CD14-positive monocyte (primary cell): Measurements from ENCODE around the gene CLPSL1. TPM values are rescaled to one million over a fixed set of nuclear protein-coding genes. Genes with fewer than 3 reads are reported as not detected.

Experiments used
- DNase-seq, 3 donors: peaks; one replicate each; pipeline ENCODE4 v3.0.0-alpha.2; 2011 to 2022
- H2AFZ ChIP-seq: 2 replicates; pipeline ENCODE4 v1.6.0; 2012; ENCODE audit warnings: mild to moderate bottlenecking, low read depth, low read length, inconsistent platforms; ENCODE audit not compliant: insufficient read depth, poor library complexity, severe bottlenecking
- H3K27ac ChIP-seq, 2 donors: 1 replicate in 1 of 2; 2 replicates in 1 of 2; pipeline ENCODE4 v1.5.1; 2012 to 2013; ENCODE audit warnings: low read length in 2 of 2, control low read depth in 1 of 2, inconsistent platforms in 1 of 2, low read depth in 1 of 2, mild to moderate bottlenecking in 1 of 2
- H3K27me3 ChIP-seq, 2 donors: one replicate each; pipeline versions ENCODE4 v1.6.0 to v1.6.1; 2011 to 2013; ENCODE audit warnings: low read length in 2 of 2; ENCODE audit not compliant: control insufficient read depth in 2 of 2, insufficient read depth in 2 of 2
- H3K36me3 ChIP-seq, 2 donors: replicated peaks in 1 of 2; 1 replicate in 1 of 2; 2 replicates in 1 of 2; pipeline versions ENCODE4 v1.5.1 to v1.6.1; 2012 to 2013; ENCODE audit warnings: low read length in 2 of 2, control low read depth in 1 of 2, inconsistent platforms in 1 of 2, mild to moderate bottlenecking in 1 of 2; ENCODE audit not compliant: insufficient read depth in 2 of 2, control insufficient read depth in 1 of 2
- H3K4me1 ChIP-seq, 2 donors: 1 replicate in 1 of 2; 2 replicates in 1 of 2; pipeline versions ENCODE4 v1.5.1 to v1.6.1; 2012 to 2013; ENCODE audit warnings: low read length in 2 of 2, control low read depth in 1 of 2, inconsistent platforms in 1 of 2, mild to moderate bottlenecking in 1 of 2, moderate library complexity in 1 of 2; ENCODE audit not compliant: insufficient read depth in 2 of 2, control insufficient read depth in 1 of 2
- H3K4me2 ChIP-seq: replicated peaks from 2 replicates; pipeline ENCODE3; 2012; ENCODE audit warnings: low read length, moderate library complexity, mild to moderate bottlenecking; ENCODE audit not compliant: poor library complexity, severe bottlenecking; ENCODE audit errors: extremely low read depth
- H3K4me3 ChIP-seq, 3 experiments: fragments of 200-600 bp in 1 of 3; sonication (generic) in 1 of 3; replicated peaks in 1 of 3; 1 replicate in 2 of 3; 2 replicates in 1 of 3; pipeline ENCODE4 v1.5.1; 2011 to 2013; ENCODE audit warnings: low read length in 3 of 3, mild to moderate bottlenecking in 3 of 3, control low read depth in 2 of 3, low read depth in 2 of 3, inconsistent platforms in 1 of 3, moderate library complexity in 1 of 3
- H3K79me2 ChIP-seq: 2 replicates; pipeline ENCODE4 v1.6.0; 2012; ENCODE audit warnings: mild to moderate bottlenecking, control low read depth, inconsistent platforms, low read length, moderate library complexity; ENCODE audit not compliant: insufficient read depth
- H3K9ac ChIP-seq: 2 replicates; pipeline ENCODE4 v1.6.0; 2017; ENCODE audit warnings: low read length, mild to moderate bottlenecking; ENCODE audit not compliant: insufficient read depth, poor library complexity, severe bottlenecking
- H3K9me3 ChIP-seq, 2 donors: replicated peaks in 1 of 2; 1 replicate in 1 of 2; 2 replicates in 1 of 2; pipeline versions ENCODE4 v1.5.1 to v1.6.1; 2012 to 2013; ENCODE audit warnings: low read length in 2 of 2, control low read depth in 1 of 2; ENCODE audit not compliant: control insufficient read depth in 1 of 2, insufficient read depth in 1 of 2
- H4K20me1 ChIP-seq: 2 replicates; pipeline ENCODE4 v1.6.0; 2012; ENCODE audit warnings: mild to moderate bottlenecking, low read length, control low read depth, moderate library complexity; ENCODE audit not compliant: insufficient read depth
- H3K27ac Mint-ChIP-seq, 7 donors: one replicate each; pipeline ENCODE4 v1.8.0; 2020; ENCODE audit warnings: mild to moderate bottlenecking in 7 of 7, mixed read lengths in 7 of 7, moderate library complexity in 6 of 7, inconsistent platforms in 2 of 7
- H3K27me3 Mint-ChIP-seq, 3 donors: one replicate each; pipeline ENCODE4 v1.8.0; 2021 to 2022; ENCODE audit warnings: low read depth in 3 of 3, mild to moderate bottlenecking in 3 of 3, mixed read lengths in 3 of 3, moderate library complexity in 3 of 3, inconsistent platforms in 1 of 3
- H3K36me3 Mint-ChIP-seq, 2 donors: one replicate each; pipeline ENCODE4 v1.8.0; 2020; ENCODE audit warnings: mixed read lengths in 2 of 2, inconsistent platforms in 1 of 2, mild to moderate bottlenecking in 1 of 2
- H3K4me1 Mint-ChIP-seq: one replicate; pipeline ENCODE4 v1.8.0; 2020; ENCODE audit warnings: mild to moderate bottlenecking, mixed read lengths
- H3K4me3 Mint-ChIP-seq, 2 donors: one replicate each; pipeline ENCODE4 v1.8.0; 2020; ENCODE audit warnings: mild to moderate bottlenecking in 2 of 2, mixed read lengths in 2 of 2, moderate library complexity in 1 of 2
- H3K9me3 Mint-ChIP-seq, 7 donors: one replicate each; pipeline ENCODE4 v1.8.0; 2020 to 2022; ENCODE audit warnings: mixed read lengths in 7 of 7, mild to moderate bottlenecking in 6 of 7, moderate library complexity in 6 of 7, inconsistent platforms in 2 of 7
- CTCF ChIP-seq: fragments of 200-600 bp; IDR thresholded peaks from one replicate; pipeline ENCODE4 v1.8.0; 2022; ENCODE audit warnings: antibody characterized with exemption, mild to moderate bottlenecking
- WGBS: methylation state at CpG from one replicate; pipeline ENCODE4 v1.1.5; 2013; ENCODE audit warnings: missing lambda C conversion rate; ENCODE audit not compliant: insufficient coverage; 5-methylcytosine and 5-hydroxymethylcytosine counted together
- intact Hi-C, 2 donors: fragments of 100-400 bp; cut with micrococcal nuclease; formaldehyde crosslinking; loops; one replicate each; pipeline versions ENCODE4 v1.15.0 to v1.15.1; 2023
- polyA plus RNA-seq, 3 donors: library from polyadenylated mRNA; depleted of rRNA in 1 of 3; unstranded in 2 of 3; stranded (reverse) in 1 of 3; fragments of 300-500 nt in 2 of 3; fragments of >200 nt in 1 of 3; fragmentation: Illumina TruSeq in 2 of 3; gene quantifications; 1 replicate in 2 of 3; 2 replicates in 1 of 3; pipeline ENCODE4 v1.2.3, GENCODE V29; 2012 to 2021

The CLPSL1 gene
- polyA plus RNA-seq, 3 donors, result not detected

DNA sequence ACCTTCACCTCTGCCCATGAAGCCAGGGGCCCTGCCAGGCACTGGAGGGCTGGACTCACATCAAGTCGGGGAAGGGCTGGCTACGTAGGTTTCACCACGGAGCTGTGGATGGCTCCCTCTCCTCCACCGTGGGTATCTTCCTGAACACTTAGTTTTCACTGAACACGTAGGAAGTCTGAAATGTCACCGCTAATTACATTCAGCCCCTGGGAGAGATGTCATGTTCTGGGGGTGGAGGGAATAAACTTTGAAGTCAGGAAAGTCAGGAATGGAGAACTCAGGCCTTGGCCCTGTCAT, 30.8 kb downstream of the CLPSL1 start:
- Mint-ChIP-seq H3K4me1 (peaks cover 6% of the 10 kb centered on the region), H3K9me3 (peaks cover 0 to 15% (median 9%) of the 10 kb centered on the region in 7 donors), H3K27me3 (peaks cover 5 to 10% (median 6%) of the 10 kb centered on the region in 3 donors), H3K4me3 (no peak overlapping the region), H3K36me3 (no peaks in the 10 kb centered on the region), H3K27ac (no peak overlapping the region)
- Histone ChIP-seq H3K4me1 (peaks cover 4 to 7% of the 10 kb centered on the region in 2 donors), H3K4me2 (no peak overlapping the region), H3K27ac (no peak overlapping the region), H3K4me3 (no peak overlapping the region), H3K9ac (no peak overlapping the region), H2AFZ (no peak overlapping the region), H3K9me3 (peaks cover 0 to 4% of the 10 kb centered on the region in 2 donors), H3K27me3 (no peaks in the 10 kb centered on the region), H3K36me3 (no peaks in the 10 kb centered on the region), H3K79me2 (no peaks in the 10 kb centered on the region), H4K20me1 (no peaks in the 10 kb centered on the region)
- 72% methylated on average over 4 of the region's 6 CpGs for WGBS
- intact Hi-C loops, result no loop called here
- DNase-seq, result no peak
- TF ChIP-seq CTCF, result no peak

- H3K4me2 ChIP-seq, result no peak overlapping the region
- peaks cover 0 to 25% (median 18%) of the 10 kb centered on the region in 7 donors for H3K9me3 Mint-ChIP-seq
- intact Hi-C loops, result no loop called here
- DNase-seq, result no peak
- H4K20me1 ChIP-seq, result no peaks in the 10 kb centered on the region
- no peaks in the 10 kb centered on the region for H3K79me2 ChIP-seq
- no peak for TF ChIP-seq CTCF
- no peak overlapping the region for H3K4me3 Mint-ChIP-seq
- H3K27me3 ChIP-seq, result no peaks in the 10 kb centered on the region
- H3K4me3 ChIP-seq, result no peak overlapping the region
- no peak overlapping the region for H3K27ac Mint-ChIP-seq
- no peak overlapping the region for H2AFZ ChIP-seq
- H3K27me3 Mint-ChIP-seq, result peaks cover 7 to 13% (median 10%) of the 10 kb centered on the region in 3 donors
- H3K4me1 Mint-ChIP-seq, result no peaks in the 10 kb centered on the region
- H3K9ac ChIP-seq, result no peak overlapping the region
- no peak overlapping the region for H3K27ac ChIP-seq
- no peaks in the 10 kb centered on the region for H3K36me3 ChIP-seq
- no peaks in the 10 kb centered on the region for H3K36me3 Mint-ChIP-seq
- no peaks in the 10 kb centered on the region for H3K4me1 ChIP-seq
- peaks cover 7 to 9% of the 10 kb centered on the region in 2 donors for H3K9me3 ChIP-seq
Observed at GRCh38 chr6:35817515-35817914, 36.7 kb downstream of the CLPSL1 start.
